GM19455 (cell line): ENCODE measurements around the gene ANKRD33B.

Experiments
- ATAC-seq: cut with Tn5 transposase; IDR thresholded peaks from one replicate; pipeline ENCODE4 v1.9.1; 2021; ENCODE audit not compliant: unreplicated experiment

ANKRD33B gene

GRCh38 chr5:10688651-10689171, 124.8 kb downstream of the ANKRD33B start:
- ATAC-seq = no peak

GRCh38 chr5:10689391-10690081, 125.7 kb downstream of the ANKRD33B start:
- ATAC-seq = no peak

- ATAC-seq = no peak
These were observed 126.9 kb downstream of the ANKRD33B start for GRCh38 chr5:10690460-10691440.

GRCh38 chr5:10691826-10692785, 128.2 kb downstream of the ANKRD33B start:
- ATAC-seq = no peak

- peak; percentile 43 for ATAC-seq
These were observed 131.3 kb downstream of the ANKRD33B start for GRCh38 chr5:10695055-10695649.

- no peak for ATAC-seq
These were observed 132.1 kb downstream of the ANKRD33B start for GRCh38 chr5:10695759-10696543.

- peak; percentile 54 for ATAC-seq
These were observed 135.5 kb downstream of the ANKRD33B start for GRCh38 chr5:10699281-10699874.

- ATAC-seq = peak; percentile 62
These were observed 136.1 kb downstream of the ANKRD33B start for GRCh38 chr5:10699987-10700386.

- peak; percentile 1 for ATAC-seq
These were observed 136.6 kb downstream of the ANKRD33B start for GRCh38 chr5:10700516-10700915.

GRCh38 chr5:10701567-10702039, 137.7 kb downstream of the ANKRD33B start:
- no peak for ATAC-seq

GRCh38 chr5:10702040-10702629, 138.3 kb downstream of the ANKRD33B start:
- ATAC-seq = no peak

- no peak for ATAC-seq
These were observed 139.1 kb downstream of the ANKRD33B start for GRCh38 chr5:10702911-10703491.

- no peak for ATAC-seq
These were observed 139.8 kb downstream of the ANKRD33B start for GRCh38 chr5:10703676-10704075.

- ATAC-seq = no peak
These were observed 141.2 kb downstream of the ANKRD33B start for GRCh38 chr5:10704949-10705621.

GRCh38 chr5:10705747-10706146, 141.9 kb downstream of the ANKRD33B start:
- ATAC-seq = no peak

- no peak for ATAC-seq
These were observed 142.5 kb downstream of the ANKRD33B start for GRCh38 chr5:10706326-10706725.
